GM12872 (cell line): ENCODE data around the gene MTMR10.

Experiments used
- TF ChIP-seq, protein P1 (sequence below): IDR thresholded peaks from 3 replicates; pipeline ENCODE4 v1.5.1; 2011; ENCODE audit warnings: low read depth, mild to moderate bottlenecking, low read length, moderate library complexity; ENCODE audit not compliant: insufficient read depth

The MTMR10 gene

DNA sequence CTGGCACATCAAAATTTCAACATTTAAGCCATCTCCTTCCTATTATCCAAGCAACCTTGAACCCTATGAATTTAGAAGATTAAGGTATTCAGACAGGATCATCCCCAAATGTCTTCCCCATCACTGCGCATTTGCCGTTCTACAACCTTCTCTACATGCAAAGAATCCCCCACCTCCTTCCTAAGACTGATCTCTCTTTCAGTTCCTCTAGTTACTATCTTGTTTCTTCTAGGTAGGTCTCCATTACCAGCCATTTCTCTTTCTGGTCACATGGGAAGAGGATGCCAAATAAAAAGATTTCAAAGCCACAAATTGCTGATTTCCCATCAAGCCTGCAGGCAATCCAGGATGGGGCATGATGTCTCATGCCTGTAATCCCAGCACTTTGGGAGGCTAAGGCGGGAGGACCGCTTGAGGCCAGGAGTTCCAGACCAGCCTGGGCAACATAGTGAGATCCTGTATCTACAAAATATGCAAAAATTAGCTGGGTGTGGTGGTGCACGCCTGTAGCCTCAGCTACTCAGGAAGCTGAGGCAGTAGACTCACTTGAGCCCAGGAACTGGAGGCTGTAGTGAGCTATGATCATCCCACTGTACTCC, 29.7 kb upstream of the MTMR10 start:
- TF ChIP-seq, protein P1, sequence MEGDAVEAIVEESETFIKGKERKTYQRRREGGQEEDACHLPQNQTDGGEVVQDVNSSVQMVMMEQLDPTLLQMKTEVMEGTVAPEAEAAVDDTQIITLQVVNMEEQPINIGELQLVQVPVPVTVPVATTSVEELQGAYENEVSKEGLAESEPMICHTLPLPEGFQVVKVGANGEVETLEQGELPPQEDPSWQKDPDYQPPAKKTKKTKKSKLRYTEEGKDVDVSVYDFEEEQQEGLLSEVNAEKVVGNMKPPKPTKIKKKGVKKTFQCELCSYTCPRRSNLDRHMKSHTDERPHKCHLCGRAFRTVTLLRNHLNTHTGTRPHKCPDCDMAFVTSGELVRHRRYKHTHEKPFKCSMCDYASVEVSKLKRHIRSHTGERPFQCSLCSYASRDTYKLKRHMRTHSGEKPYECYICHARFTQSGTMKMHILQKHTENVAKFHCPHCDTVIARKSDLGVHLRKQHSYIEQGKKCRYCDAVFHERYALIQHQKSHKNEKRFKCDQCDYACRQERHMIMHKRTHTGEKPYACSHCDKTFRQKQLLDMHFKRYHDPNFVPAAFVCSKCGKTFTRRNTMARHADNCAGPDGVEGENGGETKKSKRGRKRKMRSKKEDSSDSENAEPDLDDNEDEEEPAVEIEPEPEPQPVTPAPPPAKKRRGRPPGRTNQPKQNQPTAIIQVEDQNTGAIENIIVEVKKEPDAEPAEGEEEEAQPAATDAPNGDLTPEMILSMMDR = no peak

DNA sequence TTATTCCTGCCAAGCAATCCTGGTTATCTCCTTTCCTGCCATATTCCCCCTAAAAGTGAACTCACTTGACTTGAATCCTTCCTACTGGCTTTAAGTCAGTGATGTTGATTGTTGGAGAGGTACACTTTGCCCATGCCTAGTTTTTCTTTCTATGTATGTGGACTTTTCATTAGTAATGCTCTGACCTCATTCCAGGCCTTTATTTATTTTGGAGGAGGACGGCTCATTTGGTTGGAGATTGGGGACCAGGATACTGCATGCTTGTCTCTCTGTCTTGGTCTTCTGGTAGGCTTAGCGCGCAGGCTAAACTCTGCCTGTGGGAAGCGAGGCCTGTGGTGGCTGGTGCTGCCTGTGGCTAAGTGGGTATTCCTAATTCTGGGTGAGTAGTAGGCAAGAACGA, 29.1 kb upstream of the MTMR10 start:
- TF ChIP-seq, protein P1 = no peak

DNA sequence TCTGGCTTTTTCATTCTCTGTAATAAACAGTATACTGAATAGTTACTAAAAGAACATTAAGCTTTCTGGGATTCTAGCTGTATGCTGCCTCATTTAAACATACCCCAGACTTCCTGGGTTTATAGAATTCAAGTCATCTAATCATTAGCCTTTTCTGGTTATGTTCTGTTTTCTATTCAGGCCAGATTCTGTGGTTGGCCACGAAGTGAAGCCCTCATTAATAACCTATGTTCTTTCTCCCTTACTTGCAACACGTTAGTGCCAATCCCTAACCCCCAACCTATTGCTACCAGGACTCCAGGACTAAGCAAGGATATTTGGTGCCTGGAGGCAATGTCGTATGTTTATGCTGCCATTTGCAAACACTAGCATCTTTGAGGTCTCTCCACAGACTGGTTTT, 28.6 kb upstream of the MTMR10 start:
- TF ChIP-seq, protein P1 = no peak

DNA sequence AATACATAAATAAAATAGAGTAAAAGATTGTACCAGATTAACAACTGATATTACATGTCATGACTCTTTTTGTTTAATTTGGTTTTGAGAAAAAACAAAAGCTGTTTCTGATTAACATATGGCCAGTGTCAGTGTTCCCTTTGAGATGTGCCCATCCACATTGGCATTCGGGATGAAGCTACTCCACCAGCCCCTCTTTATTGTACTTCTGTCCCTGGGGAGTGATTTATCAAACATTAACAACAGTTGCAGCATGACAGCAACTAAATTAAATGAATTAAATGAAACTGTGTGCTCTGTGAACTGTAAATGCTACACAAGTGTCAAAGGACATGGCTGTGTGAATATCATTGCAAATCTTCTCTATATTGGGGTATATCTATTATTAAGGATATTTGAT, 25.9 kb upstream of the MTMR10 start:
- TF ChIP-seq, protein P1 = no peak

DNA sequence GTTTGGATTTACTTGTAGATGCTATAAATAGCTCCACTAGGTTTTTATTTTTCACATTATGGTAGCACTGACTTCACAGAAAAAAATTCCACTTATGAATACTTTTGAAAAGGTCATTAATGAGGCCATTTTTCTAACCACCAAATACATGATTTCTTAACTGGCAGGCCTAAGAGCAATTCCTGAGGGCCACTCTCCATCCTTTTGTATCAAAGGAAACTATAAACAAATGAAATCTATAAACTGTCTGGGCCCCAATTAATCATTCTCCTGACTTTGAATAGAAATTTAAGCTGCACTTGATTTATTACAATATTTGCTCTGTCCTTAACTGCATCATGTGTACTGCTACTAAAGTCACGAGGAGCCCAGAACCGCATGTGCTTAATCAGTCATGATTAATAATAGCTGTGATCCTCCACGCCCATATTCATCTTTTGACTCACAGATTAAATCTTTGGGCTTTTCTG, 25.1 kb upstream of the MTMR10 start:
- TF ChIP-seq, protein P1 = no peak

DNA sequence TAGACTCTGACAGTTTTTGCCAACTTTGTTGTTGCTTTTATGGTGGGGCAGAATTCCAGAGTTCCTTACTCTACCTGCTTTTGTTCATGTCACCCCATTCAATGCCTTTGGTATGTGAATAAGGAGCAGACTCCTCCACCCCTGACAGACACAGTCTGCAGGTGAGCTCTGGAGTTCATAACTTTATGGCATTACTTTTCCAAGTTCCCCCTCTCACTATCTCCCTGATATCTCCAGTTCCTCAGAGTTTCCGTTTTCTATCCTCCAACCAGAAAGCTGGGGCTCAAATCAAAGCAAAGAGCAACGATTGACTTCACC, 23.1 kb upstream of the MTMR10 start:
- TF ChIP-seq, protein P1 = no peak

DNA sequence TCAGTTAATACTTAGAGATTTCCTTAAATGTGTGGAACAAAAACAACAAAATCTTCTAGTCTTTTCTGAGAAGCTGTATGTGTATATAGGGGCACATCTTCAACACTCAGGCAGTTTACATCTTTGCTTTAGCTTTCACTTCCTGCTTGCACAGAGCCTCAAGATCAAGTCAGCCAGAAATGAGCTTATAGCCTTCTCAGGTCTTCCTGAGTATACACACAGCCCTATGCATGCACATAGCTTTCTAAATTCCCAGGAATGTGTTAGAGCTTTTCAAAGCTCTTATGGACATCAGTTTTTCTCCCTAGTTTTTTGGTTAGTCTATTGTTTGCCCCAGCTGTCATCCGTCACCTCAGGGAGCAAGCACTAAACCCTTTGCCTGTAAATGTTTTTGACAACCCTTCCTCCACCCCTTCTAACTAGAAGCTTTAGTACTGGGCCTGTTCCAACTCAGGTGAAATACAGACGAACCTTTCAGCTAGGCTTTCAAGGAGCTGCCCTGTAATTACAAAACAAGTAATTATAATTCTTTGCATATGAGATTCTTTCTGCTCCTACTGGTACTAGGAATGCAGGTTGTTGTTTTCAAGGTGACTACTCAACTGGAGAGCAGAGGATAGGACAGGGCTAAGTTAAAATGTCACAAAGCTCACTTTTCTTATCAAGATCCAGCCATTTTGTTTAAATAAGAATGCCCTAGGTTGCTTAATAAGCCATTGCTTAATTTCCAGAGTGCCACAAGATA, 22.6 kb upstream of the MTMR10 start:
- TF ChIP-seq, protein P1 = no peak
